H1 (cell line): ENCODE measurements around the gene RANBP17. TPM values are rescaled to one million over a fixed set of nuclear protein-coding genes. Genes with fewer than 3 reads are reported as not detected.

ENCODE experiments used
- CTCF ChIA-PET: fragments of 300-600 bp; sonication (Branson Sonifier 250); formaldehyde crosslinking; loops from one replicate; lab custom pipeline; 2021; ENCODE audit not compliant: partially characterized antibody; lab: Charles Lee
- POLR2A ChIA-PET: fragments of 300-600 bp; sonication (Branson Sonifier 250); formaldehyde crosslinking; loops from one replicate; lab custom pipeline; 2021; ENCODE audit warnings: inconsistent platforms; ENCODE audit not compliant: partially characterized antibody; lab: Charles Lee
- DNase-seq, 2 experiments: peaks; one replicate each; pipeline versions ENCODE4 v3.0.0 to v3.0.0-alpha.2; 2010 to 2022; ENCODE audit warnings: low spot score in 2 of 2, low read depth in 1 of 2, mixed read lengths in 1 of 2
- FAIRE-seq: peaks from 2 replicates; lab custom pipeline; 2011; peaks lifted over from hg19 to GRCh38; lab: Jason Lieb, UNC
- H2AFZ ChIP-seq: 2 replicates; pipeline ENCODE4 v1.8.1; 2012; ENCODE audit warnings: low read length, inconsistent platforms
- H2AK5ac ChIP-seq: 2 replicates; pipeline ENCODE4 v1.6.1; 2013; ENCODE audit warnings: low read depth, low read length
- H2BK120ac ChIP-seq: replicated peaks from 2 replicates; pipeline ENCODE3; 2013; ENCODE audit warnings: low read depth, low read length, inconsistent platforms
- H2BK12ac ChIP-seq: 2 replicates; pipeline ENCODE4 v1.6.1; 2013; ENCODE audit warnings: low read depth, low read length
- H2BK15ac ChIP-seq: 2 replicates; pipeline ENCODE4 v1.6.1; 2013; ENCODE audit warnings: low read length
- H2BK20ac ChIP-seq: 2 replicates; pipeline ENCODE4 v1.6.1; 2013; ENCODE audit warnings: low read length
- H2BK5ac ChIP-seq: 2 replicates; pipeline ENCODE4 v1.6.1; 2013; ENCODE audit warnings: low read depth, low read length
- H3K14ac ChIP-seq: 2 replicates; pipeline ENCODE4 v1.6.1; 2013; ENCODE audit warnings: inconsistent platforms; ENCODE audit not compliant: insufficient read length
- H3K18ac ChIP-seq: 2 replicates; pipeline ENCODE4 v1.6.1; 2013; ENCODE audit warnings: low read length; ENCODE audit errors: extremely low read depth
- H3K23ac ChIP-seq: 2 replicates; pipeline ENCODE4 v1.6.1; 2013; ENCODE audit warnings: inconsistent platforms; ENCODE audit not compliant: insufficient read length
- H3K23me2 ChIP-seq: 2 replicates; pipeline ENCODE4 v1.6.1; 2013; ENCODE audit warnings: low read depth, low read length
- H3K27ac ChIP-seq: 2 replicates; pipeline ENCODE4 v1.6.1; 2011; ENCODE audit warnings: low read depth, low read length, inconsistent platforms
- H3K27me3 ChIP-seq, 4 experiments: replicated peaks in 1 of 4; 1 replicate in 1 of 4; 2 replicates in 3 of 4; pipeline versions ENCODE4 v1.6.1 to v1.8.1; 2011 to 2013; ENCODE audit warnings: low read length in 3 of 4, mild to moderate bottlenecking in 3 of 4, inconsistent platforms in 2 of 4, mixed read lengths in 2 of 4, moderate library complexity in 1 of 4; ENCODE audit not compliant: control insufficient read depth in 3 of 4, insufficient read depth in 3 of 4; ENCODE audit errors: extremely low read depth in 1 of 4
- H3K36me3 ChIP-seq, 4 experiments: 2 replicates each; pipeline versions ENCODE4 v1.6.1 to v1.8.1; 2011 to 2013; ENCODE audit warnings: mild to moderate bottlenecking in 4 of 4, low read length in 3 of 4, moderate library complexity in 2 of 4, control low read depth in 1 of 4, inconsistent platforms in 1 of 4; ENCODE audit not compliant: insufficient read depth in 4 of 4, control insufficient read depth in 2 of 4
- H3K4ac ChIP-seq: replicated peaks from 2 replicates; pipeline ENCODE3; 2013; ENCODE audit warnings: low read length, low read depth, mixed read lengths, inconsistent platforms; ENCODE audit not compliant: insufficient read length
- H3K4me1 ChIP-seq, 4 experiments: replicated peaks in 1 of 4; 1 replicate in 1 of 4; 2 replicates in 3 of 4; pipeline versions ENCODE4 v1.6.1 to v1.8.1; 2011 to 2013; ENCODE audit warnings: low read length in 3 of 4, inconsistent platforms in 2 of 4, mixed read lengths in 1 of 4; ENCODE audit not compliant: insufficient read depth in 4 of 4, control insufficient read depth in 3 of 4
- H3K4me2 ChIP-seq, 2 experiments: 2 replicates each; pipeline versions ENCODE4 v1.6.1 to v1.8.1; 2011 to 2013; ENCODE audit warnings: low read depth in 2 of 2, low read length in 2 of 2, control low read depth in 1 of 2, inconsistent platforms in 1 of 2, mild to moderate bottlenecking in 1 of 2; ENCODE audit not compliant: insufficient read depth in 1 of 2
- H3K4me3 ChIP-seq, 4 experiments: fragments of 200-600, 300-600 bp in 1 of 4; sonication (generic), shearing (Covaris generic), sonication (Bioruptor Twin) in 1 of 4; 2 replicates each; pipeline versions ENCODE4 v1.5.1 to v1.8.1; 2011 to 2016; ENCODE audit warnings: low read length in 4 of 4, low read depth in 3 of 4, control low read depth in 2 of 4, inconsistent platforms in 2 of 4, mild to moderate bottlenecking in 2 of 4, mixed read lengths in 1 of 4, moderate library complexity in 1 of 4; ENCODE audit not compliant: insufficient read depth in 2 of 4; ENCODE audit errors: extremely low read depth in 1 of 4
- H3K56ac ChIP-seq: replicated peaks from 2 replicates; pipeline ENCODE3; 2013; ENCODE audit warnings: low read depth, mild to moderate bottlenecking, mixed read lengths, low read length, inconsistent platforms; ENCODE audit not compliant: insufficient read length
- H3K79me1 ChIP-seq: 2 replicates; pipeline ENCODE4 v1.6.1; 2013; ENCODE audit warnings: low read depth, low read length, control low read depth
- H3K79me2 ChIP-seq, 2 experiments: 2 replicates each; pipeline versions ENCODE4 v1.6.1 to v1.8.1; 2012 to 2013; ENCODE audit warnings: low read length in 2 of 2, mild to moderate bottlenecking in 2 of 2, inconsistent platforms in 1 of 2; ENCODE audit not compliant: insufficient read depth in 2 of 2, control insufficient read depth in 1 of 2
- H3K9ac ChIP-seq, 4 experiments: replicated peaks in 1 of 4; 1 replicate in 1 of 4; 2 replicates in 3 of 4; pipeline versions ENCODE4 v1.6.1 to v1.8.1; 2011 to 2013; ENCODE audit warnings: low read depth in 3 of 4, low read length in 3 of 4, control low read depth in 2 of 4, mild to moderate bottlenecking in 2 of 4, moderate library complexity in 2 of 4, inconsistent platforms in 1 of 4; ENCODE audit errors: extremely low read depth in 1 of 4
- H3K9me3 ChIP-seq, 2 experiments: 2 replicates each; pipeline versions ENCODE4 v1.6.1 to v1.8.1; 2012 to 2013; ENCODE audit warnings: mild to moderate bottlenecking in 2 of 2, moderate library complexity in 2 of 2, control low read depth in 1 of 2, inconsistent platforms in 1 of 2, low read depth in 1 of 2, low read length in 1 of 2, mixed read lengths in 1 of 2; ENCODE audit not compliant: insufficient read depth in 2 of 2
- H4K20me1 ChIP-seq, 2 experiments: replicated peaks in 1 of 2; 2 replicates each; pipeline versions ENCODE3 to v1.8.1; 2011 to 2013; ENCODE audit warnings: inconsistent platforms in 2 of 2, low read length in 2 of 2, mild to moderate bottlenecking in 1 of 2; ENCODE audit not compliant: insufficient read depth in 2 of 2, control insufficient read depth in 1 of 2
- H4K5ac ChIP-seq: 2 replicates; pipeline ENCODE4 v1.6.1; 2013; ENCODE audit warnings: low read length, low read depth, mixed read lengths, inconsistent platforms; ENCODE audit not compliant: insufficient read length
- H4K8ac ChIP-seq: 2 replicates; pipeline ENCODE4 v1.8.0; 2013; ENCODE audit warnings: mild to moderate bottlenecking, moderate library complexity, low read length, inconsistent platforms; ENCODE audit not compliant: insufficient read depth; ENCODE audit errors: extremely low read depth
- H4K91ac ChIP-seq: replicated peaks from 2 replicates; pipeline ENCODE3; 2013; ENCODE audit warnings: low read length, mixed read lengths, inconsistent platforms; ENCODE audit not compliant: insufficient read length
- CHD7 ChIP-seq: fragments of 300-600 bp; sonication (generic); IDR thresholded peaks from 2 replicates; pipeline ENCODE4 v1.7.1; 2012; ENCODE audit warnings: low read length, moderate library complexity, mild to moderate bottlenecking, inconsistent platforms; ENCODE audit not compliant: insufficient replicate concordance
- WGBS, 2 experiments: shearing (Covaris generic) in 1 of 2; methylation state at CpG; one replicate each; pipeline versions ENCODE4 v1.1.6 to v1.1.7; 2013 to 2015; ENCODE audit warnings: low lambda C conversion rate in 2 of 2, mixed read lengths in 2 of 2, inconsistent platforms in 1 of 2, low coverage in 1 of 2, missing lambda C conversion rate in 1 of 2; ENCODE audit not compliant: insufficient replicate concordance in 2 of 2, insufficient coverage in 1 of 2, insufficient read length in 1 of 2; ENCODE audit errors: extremely low coverage in 1 of 2, missing lambda C conversion rate in 1 of 2; 5-methylcytosine and 5-hydroxymethylcytosine counted together
- polyA plus RNA-seq, 7 experiments: library from polyadenylated mRNA; depleted of rRNA in 3 of 7; stranded (reverse) in 5 of 7; unstranded in 2 of 7; fragments of >200 nt in 5 of 7; fragments of 200-250 nt in 2 of 7; gene quantifications; 1 replicate in 5 of 7; 2 replicates in 1 of 7; 4 replicates in 1 of 7; pipeline versions ENCODE4 v1.2.1 to v1.2.3, GENCODE V29; 2011 to 2013; ENCODE audit warnings: missing spikeins in 2 of 7, mixed read lengths in 2 of 7
- total RNA-seq: library from RNA; stranded (reverse); fragmentation: NEBNext Ultra II Directional; extraction: Animal tissue kit (Norgen Biotek cat#: 25700); gene quantifications from 2 replicates; pipeline ENCODE4 v1.2.1, GENCODE V29; 2021

Gene RANBP17
- total and polyA plus RNA-seq, 2 of the 8 experiments (the other 6 are each of a cell fraction or from before 2014, with no cell fraction given): 8.6 to 21.3 TPM

- H4K8ac ChIP-seq: no peak overlapping the region
- no peak overlapping the region for H4K5ac ChIP-seq
- H3K9me3 ChIP-seq: no peaks in the 10 kb centered on the region
- no peaks in the 10 kb centered on the region for H3K36me3 ChIP-seq
- no peak overlapping the region for H3K23ac ChIP-seq
- no peak overlapping the region for H2BK20ac ChIP-seq
- H2BK15ac ChIP-seq: no peak overlapping the region
- ChIA-PET CTCF (no interaction called here), POLR2A (no interaction called here)
- no peak overlapping the region for H2AK5ac ChIP-seq
- no peak overlapping the region for H2BK120ac ChIP-seq
- no peaks in the 10 kb centered on the region for H3K4me1 ChIP-seq
- H2AFZ ChIP-seq: no peak overlapping the region
- no peaks in the 10 kb centered on the region for H3K23me2 ChIP-seq
- no peak overlapping the region for H2BK12ac ChIP-seq
- H3K14ac ChIP-seq: no peak overlapping the region
- H4K91ac ChIP-seq: no peak overlapping the region
- WGBS, 2 experiments: 84% methylated on average over 2 of the region's 2 CpGs; no CpG with 5 or more reads in 1 of the 2 experiments
- FAIRE-seq (no peak), DNase-seq (no peak)
- H3K27me3 ChIP-seq: no peaks in the 10 kb centered on the region
- no peak overlapping the region; a peak in 1 of 7 replicates for H3K9ac ChIP-seq
- no peak overlapping the region for H2BK5ac ChIP-seq
- H4K20me1 ChIP-seq: no peaks in the 10 kb centered on the region
- H3K18ac ChIP-seq: no peak overlapping the region
- no peaks in the 10 kb centered on the region for H3K79me2 ChIP-seq
- no peak overlapping the region for H3K4me2 ChIP-seq
- no peaks in the 10 kb centered on the region for H3K79me1 ChIP-seq
- H3K56ac ChIP-seq: no peak overlapping the region
- no peak overlapping the region for H3K4ac ChIP-seq
- H3K4me3 ChIP-seq: no peak overlapping the region
- H3K27ac ChIP-seq: no peak overlapping the region
- TF ChIP-seq CHD7: no peak
Measured at GRCh38 chr5:171288066-171288465, 426.2 kb downstream of the RANBP17 start.
